Astrocyte (in vitro differentiated cells and primary cell): ENCODE results near the gene APOBEC3F. TPM values are rescaled to one million over a fixed set of nuclear protein-coding genes. Genes with fewer than 3 reads are reported as not detected.
"Not testable (repeated sequence)": the region's sequence is repeated elsewhere in the genome, so short reads cannot be mapped to it uniquely, and the experiment has no call there.

Experiments
- DNase-seq: peaks from one replicate; pipeline ENCODE4 v3.0.0-alpha.2; 2010; ENCODE audit warnings: low read depth
- FAIRE-seq: peaks from 2 replicates; lab custom pipeline; 2011; peaks lifted over from hg19 to GRCh38; lab: Jason Lieb, UNC
- H2AFZ ChIP-seq: 2 replicates; pipeline ENCODE4 v1.6.0; 2012; ENCODE audit warnings: low read depth, low read length, inconsistent platforms
- H3K27ac ChIP-seq: 2 replicates; pipeline ENCODE4 v1.5.1; 2011; ENCODE audit warnings: low read depth, low read length, inconsistent platforms
- H3K27me3 ChIP-seq: 2 replicates; pipeline ENCODE4 v1.6.0; 2011; ENCODE audit warnings: low read length, inconsistent platforms; ENCODE audit not compliant: insufficient read depth
- H3K36me3 ChIP-seq: 2 replicates; pipeline ENCODE4 v1.5.1; 2011; ENCODE audit warnings: low read length, inconsistent platforms; ENCODE audit not compliant: insufficient read depth
- H3K4me1 ChIP-seq: 2 replicates; pipeline ENCODE4 v1.5.1; 2011; ENCODE audit warnings: low read length, inconsistent platforms; ENCODE audit not compliant: insufficient read depth
- H3K4me2 ChIP-seq: 2 replicates; pipeline ENCODE4 v1.6.0; 2012; ENCODE audit warnings: low read length, inconsistent platforms
- H3K4me3 ChIP-seq: 2 replicates; pipeline ENCODE4 v1.5.1; 2011; ENCODE audit warnings: low read depth, mild to moderate bottlenecking, low read length, inconsistent platforms; ENCODE audit not compliant: insufficient read depth
- H3K79me2 ChIP-seq: 2 replicates; pipeline ENCODE4 v1.6.0; 2012; ENCODE audit warnings: mild to moderate bottlenecking, low read length, inconsistent platforms; ENCODE audit not compliant: insufficient read depth
- H3K9ac ChIP-seq: 2 replicates; pipeline ENCODE4 v1.6.0; 2012; ENCODE audit warnings: mild to moderate bottlenecking, low read length, inconsistent platforms
- H3K9me3 ChIP-seq: 2 replicates; pipeline ENCODE4 v1.5.1; 2012; ENCODE audit warnings: low read depth, mild to moderate bottlenecking, low read length, inconsistent platforms; ENCODE audit not compliant: insufficient read depth
- H4K20me1 ChIP-seq: 2 replicates; pipeline ENCODE4 v1.6.0; 2012; ENCODE audit warnings: low read length, inconsistent platforms; ENCODE audit not compliant: insufficient read depth
- H3K27ac Mint-ChIP-seq: one replicate; pipeline ENCODE4 v1.8.0; 2021; ENCODE audit warnings: mild to moderate bottlenecking, mixed read lengths; ENCODE audit not compliant: unreplicated experiment
- H3K27me3 Mint-ChIP-seq: one replicate; pipeline ENCODE4 v1.8.0; 2021; ENCODE audit warnings: low read depth, mixed read lengths; ENCODE audit not compliant: unreplicated experiment
- H3K36me3 Mint-ChIP-seq: one replicate; pipeline ENCODE4 v1.8.0; 2021; ENCODE audit warnings: low read depth, mixed read lengths; ENCODE audit not compliant: unreplicated experiment
- H3K4me1 Mint-ChIP-seq: one replicate; pipeline ENCODE4 v1.8.0; 2021; ENCODE audit warnings: low read depth, mixed read lengths; ENCODE audit not compliant: unreplicated experiment
- H3K4me3 Mint-ChIP-seq: one replicate; pipeline ENCODE4 v1.8.0; 2021; ENCODE audit warnings: mild to moderate bottlenecking, moderate library complexity, mixed read lengths; ENCODE audit not compliant: unreplicated experiment
- H3K9me3 Mint-ChIP-seq: one replicate; pipeline ENCODE4 v1.8.0; 2021; ENCODE audit warnings: mild to moderate bottlenecking, mixed read lengths; ENCODE audit not compliant: unreplicated experiment
- EZH2 ChIP-seq: IDR thresholded peaks from 2 replicates; pipeline ENCODE4 v1.6.1; 2012; ENCODE audit warnings: mild to moderate bottlenecking, low read length, inconsistent platforms; ENCODE audit not compliant: insufficient read depth
- total RNA-seq: library from RNA; stranded (reverse); gene quantifications from 2 replicates; pipeline ENCODE4 v1.2.1, GENCODE V29; 2021
- TF ChIP-seq, protein P1 (sequence below): IDR thresholded peaks from 2 replicates; pipeline ENCODE4 v1.5.1; 2011; ENCODE audit warnings: low read depth, mild to moderate bottlenecking, inconsistent platforms, low read length, moderate library complexity; ENCODE audit not compliant: insufficient read depth

The APOBEC3F gene
- total RNA-seq, 1 donor from 2014 or later, result 10.4 TPM

- TF ChIP-seq, protein P1, sequence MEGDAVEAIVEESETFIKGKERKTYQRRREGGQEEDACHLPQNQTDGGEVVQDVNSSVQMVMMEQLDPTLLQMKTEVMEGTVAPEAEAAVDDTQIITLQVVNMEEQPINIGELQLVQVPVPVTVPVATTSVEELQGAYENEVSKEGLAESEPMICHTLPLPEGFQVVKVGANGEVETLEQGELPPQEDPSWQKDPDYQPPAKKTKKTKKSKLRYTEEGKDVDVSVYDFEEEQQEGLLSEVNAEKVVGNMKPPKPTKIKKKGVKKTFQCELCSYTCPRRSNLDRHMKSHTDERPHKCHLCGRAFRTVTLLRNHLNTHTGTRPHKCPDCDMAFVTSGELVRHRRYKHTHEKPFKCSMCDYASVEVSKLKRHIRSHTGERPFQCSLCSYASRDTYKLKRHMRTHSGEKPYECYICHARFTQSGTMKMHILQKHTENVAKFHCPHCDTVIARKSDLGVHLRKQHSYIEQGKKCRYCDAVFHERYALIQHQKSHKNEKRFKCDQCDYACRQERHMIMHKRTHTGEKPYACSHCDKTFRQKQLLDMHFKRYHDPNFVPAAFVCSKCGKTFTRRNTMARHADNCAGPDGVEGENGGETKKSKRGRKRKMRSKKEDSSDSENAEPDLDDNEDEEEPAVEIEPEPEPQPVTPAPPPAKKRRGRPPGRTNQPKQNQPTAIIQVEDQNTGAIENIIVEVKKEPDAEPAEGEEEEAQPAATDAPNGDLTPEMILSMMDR, result no peak
- no peak for TF ChIP-seq EZH2
- peaks cover 2% of the 10 kb centered on the region for H3K9me3 Mint-ChIP-seq
- Histone ChIP-seq H3K4me3 (no peak overlapping the region), H4K20me1 (no peaks in the 10 kb centered on the region), H3K4me1 (no peaks in the 10 kb centered on the region), H3K9me3 (no peaks in the 10 kb centered on the region), H2AFZ (no peak overlapping the region), H3K9ac (no peak overlapping the region), H3K79me2 (no peaks in the 10 kb centered on the region), H3K4me2 (no peak overlapping the region), H3K27me3 (no peaks in the 10 kb centered on the region), H3K36me3 (no peaks in the 10 kb centered on the region), H3K27ac (no peak overlapping the region)
- no peak for FAIRE-seq
- H3K4me3 Mint-ChIP-seq, result no peak overlapping the region
- no peak overlapping the region for H3K27ac Mint-ChIP-seq
- peaks cover 21% of the 10 kb centered on the region for H3K27me3 Mint-ChIP-seq
- no peaks in the 10 kb centered on the region for H3K4me1 Mint-ChIP-seq
- no peaks in the 10 kb centered on the region for H3K36me3 Mint-ChIP-seq
- no peak for DNase-seq
Observed at GRCh38 chr22:39073981-39074380, 33.3 kb downstream of the APOBEC3F start.

DNA sequence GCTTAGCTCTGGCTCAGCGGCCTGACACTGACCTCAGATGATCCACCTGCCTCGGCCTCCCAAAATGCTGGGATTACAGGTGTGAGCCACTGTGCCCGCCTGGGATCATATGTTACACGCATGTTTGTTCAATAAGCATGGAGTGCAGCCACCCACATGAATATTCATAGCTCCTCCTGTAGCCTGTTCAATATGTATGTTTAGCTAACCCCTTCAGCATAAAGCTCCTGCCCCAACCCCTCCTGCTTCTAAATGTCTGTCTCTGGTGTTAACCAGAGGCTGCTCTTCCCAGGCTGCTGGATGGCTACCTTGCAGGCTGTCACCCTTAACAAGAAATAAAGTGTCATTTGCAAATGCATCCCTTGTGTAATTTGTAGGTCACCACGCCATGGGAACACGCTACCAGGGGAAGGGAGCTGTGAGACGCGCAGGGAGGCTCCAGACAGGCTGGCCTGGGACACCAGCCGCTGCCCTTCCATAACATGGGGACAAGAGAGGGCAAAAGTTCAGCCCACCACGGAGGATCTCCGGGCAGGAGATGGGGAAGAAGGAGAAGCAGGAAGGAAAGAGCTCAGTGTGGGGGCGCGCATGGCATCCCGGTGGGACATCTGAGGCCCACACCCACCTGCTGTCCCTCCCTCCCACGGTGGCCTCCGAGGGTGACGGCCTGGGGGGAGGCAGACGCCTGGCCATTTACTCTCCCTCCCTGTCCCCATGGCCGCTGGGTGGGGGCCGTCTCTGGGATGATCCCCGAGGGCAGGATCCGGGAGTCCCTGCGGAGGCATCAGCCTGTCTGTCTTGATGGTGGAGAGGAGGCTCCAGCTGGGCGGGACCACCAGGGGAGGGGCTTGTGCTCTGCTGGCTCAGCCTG lies 35.7 kb downstream of the APOBEC3F start:
- not testable (repeated sequence) for H3K9me3 Mint-ChIP-seq, FAIRE-seq, H4K20me1 ChIP-seq, H2AFZ ChIP-seq, H3K27ac Mint-ChIP-seq, H3K9me3 ChIP-seq, DNase-seq, H3K4me3 ChIP-seq, H3K4me1 Mint-ChIP-seq, H3K4me1 ChIP-seq, H3K27me3 ChIP-seq, H3K9ac ChIP-seq, H3K27ac ChIP-seq, H3K36me3 Mint-ChIP-seq, H3K36me3 ChIP-seq, H3K79me2 ChIP-seq
- Mint-ChIP-seq H3K27me3 (peaks cover 19% of the 10 kb centered on the region), H3K4me3 (peak overlapping the region; percentile 34)
- H3K4me2 ChIP-seq, result peak overlapping the region; percentile 46

DNA sequence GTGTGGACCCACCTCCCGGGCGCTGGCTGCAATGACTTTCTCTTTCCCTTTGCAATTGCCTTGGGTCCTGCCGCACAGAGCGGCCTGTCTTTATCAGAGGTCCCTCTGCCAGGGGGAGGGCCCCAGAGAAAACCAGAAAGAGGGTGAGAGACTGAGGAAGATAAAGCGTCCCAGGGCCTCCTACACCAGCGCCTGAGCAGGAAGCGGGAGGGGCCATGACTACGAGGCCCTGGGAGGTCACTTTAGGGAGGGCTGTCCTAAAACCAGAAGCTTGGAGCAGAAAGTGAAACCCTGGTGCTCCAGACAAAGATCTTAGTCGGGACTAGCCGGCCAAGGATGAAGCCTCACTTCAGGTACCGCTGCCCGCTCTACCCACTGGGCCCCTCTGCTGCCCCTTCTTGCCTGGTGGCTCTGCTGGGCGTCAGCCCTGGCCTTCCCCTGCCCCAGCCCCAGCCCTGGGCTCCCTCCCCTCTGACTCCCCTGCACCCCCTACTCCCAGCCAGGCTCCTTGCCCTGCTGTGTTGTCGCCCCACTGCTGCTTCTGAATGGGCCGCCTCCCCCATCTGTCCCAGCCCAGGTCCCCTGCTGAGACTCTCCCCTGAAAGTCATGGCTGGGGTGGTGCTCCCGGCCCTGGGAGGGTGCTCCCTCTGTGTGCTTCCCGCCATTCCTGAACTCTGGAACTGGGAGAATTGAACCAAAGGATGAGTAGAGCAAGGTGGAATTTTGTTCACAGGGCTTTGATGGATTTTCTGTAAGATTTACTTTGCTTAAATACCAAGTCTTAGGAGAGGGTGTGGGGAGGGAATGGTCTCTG lies 36.6 kb downstream of the APOBEC3F start, which contains the start of gene APOBEC3G:
TSS of gene APOBEC3G (plus strand) at position 250 of the 815 bp plus-strand sequence. CDS start at position 337, 87 bp downstream.
- H3K27ac Mint-ChIP-seq, H3K4me1 ChIP-seq, H3K79me2 ChIP-seq, H3K27me3 ChIP-seq, H3K9me3 ChIP-seq, H3K9me3 Mint-ChIP-seq, H3K4me1 Mint-ChIP-seq, H3K36me3 ChIP-seq, H4K20me1 ChIP-seq, H2AFZ ChIP-seq, H3K27ac ChIP-seq, H3K36me3 Mint-ChIP-seq, FAIRE-seq: not testable (repeated sequence)
- DNase-seq, result peak; percentile 25
- Histone ChIP-seq H3K4me2 (peak within 1 kb of the TSS; percentile 79), H3K4me3 (peak within 1 kb of the TSS; percentile 28), H3K9ac (peak within 1 kb of the TSS; percentile 27)
- peak within 1 kb of the TSS; percentile 34 for H3K4me3 Mint-ChIP-seq
- peaks cover 23% of the 10 kb centered on the region for H3K27me3 Mint-ChIP-seq

DNA sequence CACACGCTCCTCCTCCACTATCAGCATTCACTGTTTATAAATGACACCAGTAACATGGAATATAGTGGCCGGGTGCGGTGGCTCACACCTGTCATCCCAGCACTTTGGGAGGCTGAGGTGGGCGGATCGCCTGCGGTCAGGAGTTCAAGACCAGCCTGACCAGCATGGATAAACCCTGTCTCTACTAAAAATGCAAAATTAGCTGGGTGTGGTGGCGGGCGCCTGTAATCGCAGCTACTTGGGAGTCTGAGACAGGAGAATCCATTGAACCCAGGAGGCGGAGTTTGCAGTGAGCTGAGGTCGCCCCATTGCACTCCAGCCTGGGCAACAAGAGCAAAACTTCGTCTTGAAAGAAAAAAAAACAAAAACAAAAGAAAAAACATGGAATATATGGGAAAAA lies 37.2 kb downstream of the APOBEC3F start:
- H2AFZ ChIP-seq, H3K27ac Mint-ChIP-seq, H3K27me3 ChIP-seq, H3K9me3 ChIP-seq, H3K4me1 Mint-ChIP-seq, H3K4me3 ChIP-seq, H3K36me3 ChIP-seq, H3K4me1 ChIP-seq, DNase-seq, H3K9me3 Mint-ChIP-seq, H3K4me2 ChIP-seq, H3K9ac ChIP-seq, H4K20me1 ChIP-seq, H3K79me2 ChIP-seq, H3K27ac ChIP-seq, FAIRE-seq, H3K36me3 Mint-ChIP-seq: not testable (repeated sequence)
- Mint-ChIP-seq H3K27me3 (peaks cover 27% of the 10 kb centered on the region), H3K4me3 (peak overlapping the region; percentile 16)
